Activated T-cell treated with anti-CD3 and anti-CD28 coated beads, Interleukin-2, amount 50 U/mL, for 1 hour (primary cell): ENCODE measurements around the gene TMEM132D.

Experiments used
- DNase-seq: peaks from one replicate; pipeline ENCODE4 v3.0.0-alpha.2; 2020

The TMEM132D gene

DNA sequence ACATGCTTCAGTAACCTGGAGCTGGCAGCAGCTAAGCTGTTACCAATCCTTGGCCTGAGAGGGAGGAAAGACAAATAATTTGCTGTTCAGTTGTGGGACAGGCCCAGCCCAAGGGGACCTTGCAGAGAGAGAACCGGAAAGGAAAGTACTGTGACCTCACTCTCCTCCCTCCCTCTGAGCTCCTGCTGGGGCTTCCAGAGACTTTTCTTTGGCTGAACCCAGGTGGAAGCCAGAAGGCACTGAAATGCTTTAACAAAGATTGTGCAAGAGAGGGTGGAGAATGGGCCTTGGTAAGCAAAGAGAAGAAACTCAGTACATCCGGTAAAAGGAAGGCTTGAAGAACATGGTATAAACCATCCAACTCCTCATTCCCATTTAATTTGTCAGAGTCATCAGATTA, 593.5 kb downstream of the TMEM132D start:
- DNase-seq: no peak

DNA sequence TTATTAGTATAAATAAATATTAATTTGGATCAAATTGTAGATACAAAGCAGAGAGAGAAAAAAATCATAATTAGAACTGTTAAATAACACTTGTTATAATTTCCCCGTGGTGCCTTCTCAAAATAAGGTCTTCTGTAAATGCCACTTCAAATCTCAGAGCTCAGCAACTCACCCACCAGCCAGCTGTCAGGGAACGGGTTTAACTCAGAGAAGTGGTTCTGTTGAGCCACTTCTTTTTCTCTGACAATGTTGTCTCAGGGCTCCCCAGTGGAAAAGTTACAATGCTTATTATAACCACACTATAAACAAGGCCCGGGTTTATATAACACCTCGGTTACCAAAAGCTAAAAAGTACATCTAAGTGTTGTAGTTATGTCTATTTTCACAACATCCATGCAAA, 598.0 kb downstream of the TMEM132D start:
- no peak for DNase-seq

DNA sequence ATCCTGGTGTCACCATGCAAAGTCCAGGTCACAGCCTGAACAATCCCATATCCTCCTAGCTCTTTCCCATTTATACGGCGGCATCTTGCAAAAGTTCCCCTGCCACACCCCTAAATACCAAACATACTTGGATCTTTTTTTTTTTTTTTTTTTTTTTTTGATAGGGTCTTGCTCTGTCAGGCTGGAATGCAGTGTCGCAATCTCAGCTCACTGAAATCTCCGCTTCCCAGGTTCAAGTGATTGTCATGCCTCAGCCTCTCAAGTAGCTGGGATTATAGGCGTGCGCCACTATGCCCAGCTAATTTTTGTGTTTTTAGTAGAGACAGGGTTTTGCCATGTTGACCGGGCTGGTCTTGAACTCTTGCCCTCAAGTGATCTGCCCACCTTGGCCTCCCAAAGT, 599.3 kb downstream of the TMEM132D start:
- no peak for DNase-seq

DNA sequence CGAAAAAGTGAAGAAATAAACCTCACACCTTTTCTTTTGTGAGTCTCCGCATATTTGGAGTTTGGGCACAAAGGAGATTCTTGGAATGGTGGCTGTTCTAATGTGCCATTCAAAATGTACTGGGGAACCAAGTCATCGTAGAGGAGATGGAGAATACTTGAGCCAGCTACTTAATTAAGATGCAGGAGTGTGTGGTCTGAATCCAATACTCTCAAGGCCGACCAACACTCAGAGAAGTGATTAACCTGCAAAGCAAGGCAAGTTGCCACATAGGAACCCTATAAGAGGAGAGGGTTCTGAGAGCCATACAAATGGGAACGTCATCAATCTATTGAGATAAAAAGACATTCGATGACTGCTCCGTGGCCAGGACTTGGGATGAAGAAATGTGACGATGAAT, 603.8 kb downstream of the TMEM132D start:
- no peak for DNase-seq

DNA sequence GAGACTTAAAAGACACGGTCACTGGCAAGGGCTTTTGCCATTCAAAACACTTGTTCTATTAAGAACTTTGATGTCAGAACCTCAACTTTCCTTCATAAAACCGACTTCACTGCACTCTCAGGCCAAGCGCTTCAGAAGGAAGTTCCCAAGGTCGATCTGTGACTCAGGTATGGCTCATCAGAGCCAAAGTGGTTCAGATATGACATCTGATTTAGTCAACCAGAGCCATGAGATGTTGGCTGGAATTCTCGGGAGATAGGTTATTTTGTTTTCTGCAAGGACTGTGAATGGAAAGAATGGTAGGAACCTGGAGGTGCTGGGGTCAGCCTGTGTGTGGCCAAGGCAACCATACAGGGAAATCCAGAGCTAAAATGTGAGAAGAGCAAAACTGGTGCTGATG, 604.9 kb downstream of the TMEM132D start:
- DNase-seq: no peak

DNA sequence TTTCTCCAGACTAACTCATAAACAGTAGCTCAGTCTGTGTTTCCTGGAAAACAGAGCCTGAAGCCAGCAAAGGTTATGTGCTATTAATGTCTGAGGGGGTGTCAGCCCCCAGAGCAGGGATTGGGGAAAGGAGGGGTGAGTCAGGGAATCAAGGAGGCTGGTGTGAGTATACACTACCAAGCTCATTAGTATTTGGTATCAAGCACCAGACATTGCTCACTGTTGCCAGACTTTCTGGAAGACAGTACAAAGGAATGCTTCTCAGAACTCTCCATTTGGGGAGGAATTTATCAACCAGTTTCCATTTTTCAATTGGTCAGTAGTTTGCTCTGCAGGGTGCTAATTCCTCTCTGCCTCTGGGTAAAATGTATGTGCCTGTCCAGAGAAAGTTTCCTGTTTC, 607.2 kb downstream of the TMEM132D start:
- DNase-seq: no peak

DNA sequence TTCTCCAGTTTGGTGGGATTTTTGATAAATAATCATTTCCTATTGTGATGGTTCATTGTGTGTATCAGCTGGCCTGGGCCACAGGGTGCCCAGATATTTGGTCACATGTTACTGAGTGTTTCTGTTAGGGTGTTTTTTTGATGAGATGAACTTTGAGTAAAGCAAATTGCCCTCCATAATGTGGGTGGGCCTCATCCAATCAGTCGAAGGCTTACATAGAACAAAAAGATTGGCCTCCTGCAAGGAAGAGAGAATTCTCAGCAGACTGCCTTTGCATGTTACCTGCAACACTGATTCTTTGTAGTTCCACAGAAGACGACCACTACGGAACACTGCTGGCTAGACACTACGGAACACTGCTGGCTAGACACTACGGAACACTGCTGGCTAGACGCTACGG, 609.0 kb downstream of the TMEM132D start:
- no peak for DNase-seq

DNA sequence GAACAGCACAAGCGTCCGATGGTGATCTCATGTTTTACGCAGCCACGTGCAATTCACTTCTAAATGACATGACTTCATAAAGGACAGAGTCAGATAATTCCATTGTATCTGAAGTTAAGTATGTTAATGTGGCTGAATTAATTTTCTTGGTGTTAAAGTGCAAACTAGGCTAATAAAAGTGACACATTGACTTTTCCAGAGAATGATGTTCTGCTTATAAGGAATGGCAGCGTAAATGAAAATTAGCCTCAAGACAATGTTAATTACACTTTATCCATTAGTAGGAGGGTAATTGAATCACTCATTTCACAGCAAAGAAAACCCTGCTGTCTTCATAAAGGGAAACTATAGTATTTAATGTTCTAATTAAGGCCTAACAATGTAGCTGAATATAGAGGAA, 624.1 kb downstream of the TMEM132D start:
- DNase-seq: no peak

DNA sequence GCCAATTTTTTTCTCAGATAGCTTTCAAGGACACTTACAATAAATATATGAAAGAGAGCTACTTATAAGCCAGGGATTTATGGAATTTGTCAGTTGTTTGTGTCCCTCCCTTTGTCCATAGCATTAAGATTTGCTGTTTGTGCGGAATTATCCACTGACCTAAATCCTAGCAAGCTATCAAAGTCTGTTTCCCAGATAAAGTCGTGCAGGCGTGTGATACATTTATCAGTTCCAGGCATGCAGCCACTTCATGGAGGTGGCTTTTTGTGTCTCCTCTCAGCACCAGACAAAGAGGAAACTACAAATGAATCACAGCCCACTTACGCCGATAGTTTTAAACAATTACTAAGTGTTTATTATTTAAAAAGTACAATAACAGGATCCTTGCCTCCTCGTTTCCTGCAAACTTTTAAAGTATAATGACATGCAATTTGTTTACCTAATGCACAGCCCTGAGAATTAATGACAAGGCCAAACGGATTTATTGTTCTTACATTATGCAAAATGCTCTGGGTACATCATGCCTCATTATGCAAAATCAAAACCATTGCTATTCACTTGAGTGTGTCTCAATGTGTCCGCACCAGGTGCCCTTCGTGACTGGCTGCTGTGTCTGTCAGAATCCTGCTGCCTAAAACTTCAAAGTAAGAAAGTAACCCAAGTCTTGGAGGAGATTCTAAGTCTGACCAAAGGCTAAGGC, 627.3 kb downstream of the TMEM132D start:
- DNase-seq: no peak

DNA sequence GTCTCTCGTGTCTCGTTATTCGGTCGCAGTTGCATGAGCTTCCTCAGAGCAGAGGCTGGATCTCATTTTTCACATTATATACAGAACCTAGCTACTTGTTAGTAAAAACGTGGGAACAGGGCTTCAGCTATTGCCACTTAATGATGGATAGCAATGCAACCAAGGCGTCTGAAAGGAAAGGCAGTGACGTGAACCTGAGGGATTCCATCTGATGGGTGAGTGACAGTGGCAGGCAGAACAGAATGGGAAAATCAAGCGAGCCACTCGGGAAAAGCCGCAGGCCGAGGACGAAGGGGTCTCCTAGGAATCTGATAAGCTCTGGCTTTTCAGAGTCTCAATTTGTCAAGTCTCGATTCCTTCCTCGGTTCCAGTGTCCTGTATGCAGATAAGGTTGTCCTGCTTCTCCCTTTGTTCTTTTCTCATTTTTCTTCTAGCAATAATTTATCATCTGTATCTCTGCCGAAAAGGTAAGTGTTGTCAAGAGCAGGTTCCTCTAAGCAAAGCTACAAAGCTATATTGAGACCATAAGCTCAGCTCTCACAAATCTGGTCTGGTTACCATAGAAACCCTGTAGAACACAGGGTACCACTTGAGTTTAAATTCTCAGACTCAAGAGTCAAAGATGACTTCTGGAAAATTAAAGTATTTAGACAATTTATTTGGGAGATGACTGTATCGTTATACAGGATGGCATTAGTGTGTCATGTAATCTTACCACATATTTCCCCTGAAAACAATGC, 633.9 kb downstream of the TMEM132D start:
- DNase-seq: no peak

DNA sequence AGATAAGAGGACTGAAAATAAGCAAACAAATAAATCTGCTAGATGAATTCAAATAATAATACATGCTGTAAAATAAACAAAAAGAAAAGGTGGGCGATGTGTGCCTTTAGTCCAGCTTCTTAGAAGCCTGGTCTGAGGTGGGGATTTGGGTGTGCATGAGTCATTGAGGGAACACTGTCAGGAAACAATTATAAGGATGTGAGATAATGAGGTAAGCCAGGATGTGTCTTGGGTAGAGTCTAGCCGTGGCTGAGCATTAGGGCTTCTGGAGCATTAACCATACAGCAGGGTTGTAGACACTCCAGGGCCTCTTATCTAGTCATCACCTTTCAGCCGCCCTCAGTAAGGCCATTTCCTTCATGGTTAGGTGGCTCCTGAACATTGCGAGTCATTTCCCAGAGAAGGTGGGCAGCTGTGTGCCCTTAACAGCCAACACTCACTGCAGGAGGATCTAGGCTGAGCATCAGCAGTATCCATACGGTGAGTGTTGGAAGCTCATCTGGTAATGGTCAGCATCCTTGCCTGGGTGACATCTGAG, 645.0 kb downstream of the TMEM132D start:
- no peak for DNase-seq

DNA sequence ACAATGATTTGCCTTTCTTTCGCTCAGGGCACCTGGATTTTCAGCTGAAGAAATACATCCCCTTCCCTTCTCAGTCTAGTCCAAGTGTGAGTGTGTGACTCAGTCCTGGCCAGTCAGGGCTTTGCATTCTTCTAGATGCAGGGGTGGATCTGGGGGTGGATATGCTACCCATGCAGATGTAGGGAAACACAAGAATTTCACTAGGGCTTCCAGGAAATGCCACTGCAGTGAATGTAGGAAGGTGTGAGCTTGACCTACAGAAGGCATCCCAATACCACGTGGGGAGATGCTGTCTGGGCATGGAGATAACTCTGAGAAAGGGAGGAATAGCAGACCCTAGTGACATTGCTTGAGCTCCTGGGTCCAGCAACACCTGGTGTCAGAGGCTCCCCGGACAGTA, 646.3 kb downstream of the TMEM132D start:
- DNase-seq: no peak

DNA sequence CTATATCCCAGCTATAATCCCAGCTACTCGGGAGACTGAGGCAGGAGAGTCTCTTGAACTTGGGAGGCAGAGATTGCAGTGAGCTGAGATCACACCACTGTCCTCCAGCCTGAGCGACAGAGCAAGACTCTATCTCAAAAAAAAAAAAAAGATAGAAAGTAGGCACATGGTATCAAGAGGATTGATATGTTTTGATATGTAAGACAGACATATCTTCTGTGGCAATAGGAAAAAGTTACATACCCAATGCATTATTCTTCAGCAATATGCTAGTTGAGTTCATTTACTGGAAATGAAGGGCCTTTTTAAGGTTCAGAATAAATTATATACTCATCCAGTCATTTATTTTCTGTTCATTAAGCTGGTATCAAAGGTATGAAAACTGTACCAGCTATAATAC, 657.2 kb downstream of the TMEM132D start:
- no peak for DNase-seq

DNA sequence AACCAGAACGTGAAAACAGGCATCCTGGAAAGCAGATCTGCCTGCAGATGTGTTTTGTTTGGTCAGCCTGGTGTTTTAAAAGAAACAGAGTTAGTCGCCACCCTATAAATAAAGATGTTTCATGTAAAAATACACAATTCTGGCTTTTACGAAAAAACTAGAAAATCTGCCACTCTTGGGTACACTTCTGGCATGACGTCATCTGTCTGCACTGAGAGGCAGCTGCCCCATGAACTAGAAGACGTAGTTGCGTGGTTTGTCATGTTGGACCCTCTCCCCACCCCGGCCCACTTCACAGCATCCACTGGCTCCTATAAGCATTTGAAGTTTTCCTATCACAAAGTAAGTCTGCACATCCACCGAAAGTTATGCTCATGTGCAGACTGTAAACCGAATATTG, 658.1 kb downstream of the TMEM132D start:
- DNase-seq: no peak

DNA sequence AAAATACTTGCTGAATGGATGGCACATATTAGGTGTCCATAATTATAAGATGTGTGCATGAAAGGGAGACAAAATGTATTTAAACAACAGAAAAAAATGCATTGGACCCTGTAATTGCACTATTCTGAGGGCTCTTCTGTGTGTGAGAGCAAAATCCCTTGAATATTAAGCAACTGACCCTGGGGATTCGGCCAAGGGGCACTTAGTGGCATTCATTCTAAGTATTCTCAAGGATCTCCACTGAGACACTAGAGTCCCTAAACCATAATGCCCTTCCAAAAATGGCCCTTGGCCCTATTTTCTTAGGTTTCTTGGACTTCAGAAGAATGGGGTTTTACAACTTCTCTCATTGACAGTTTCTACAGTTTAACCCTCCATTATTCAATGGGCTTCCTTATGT, 662.0 kb downstream of the TMEM132D start:
- no peak for DNase-seq

DNA sequence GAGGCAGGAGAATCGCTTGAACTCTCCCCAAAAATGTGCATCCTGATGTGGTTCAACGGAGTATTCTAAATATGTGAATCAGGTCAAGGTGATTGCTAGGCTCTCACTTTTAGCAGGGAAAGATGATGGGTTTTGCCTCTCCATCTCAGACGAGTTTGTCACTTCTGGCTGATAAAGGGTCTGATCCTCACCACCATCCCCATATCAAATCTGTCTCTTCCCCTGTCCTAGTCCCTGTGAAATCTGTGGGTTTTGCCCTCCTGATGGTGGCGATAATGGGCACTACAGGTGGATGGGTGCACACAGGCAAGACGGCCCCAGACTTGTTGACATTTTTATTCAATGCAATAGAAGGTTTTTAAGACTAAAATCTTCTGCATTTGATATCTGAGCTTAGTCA, 665.9 kb downstream of the TMEM132D start:
- DNase-seq: no peak

DNA sequence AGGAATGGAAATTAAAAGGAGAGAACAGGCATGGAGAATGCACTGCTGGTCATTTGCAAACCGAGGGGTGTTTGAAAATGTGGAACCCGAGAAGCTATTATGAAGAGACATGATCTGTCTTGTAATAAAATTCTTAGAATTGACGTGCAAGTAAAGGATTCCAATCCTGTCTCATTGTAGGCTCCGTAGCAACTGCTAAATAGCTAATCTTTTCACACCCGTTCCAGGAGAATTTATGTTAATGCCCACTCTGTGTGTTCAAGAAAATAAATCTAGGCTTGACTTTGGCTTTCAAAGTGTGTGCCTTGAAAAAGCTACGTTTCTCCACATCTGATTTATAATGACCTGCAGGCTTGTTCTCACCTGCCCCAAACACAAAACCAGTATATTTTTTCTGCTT, 669.6 kb downstream of the TMEM132D start:
- DNase-seq: no peak

DNA sequence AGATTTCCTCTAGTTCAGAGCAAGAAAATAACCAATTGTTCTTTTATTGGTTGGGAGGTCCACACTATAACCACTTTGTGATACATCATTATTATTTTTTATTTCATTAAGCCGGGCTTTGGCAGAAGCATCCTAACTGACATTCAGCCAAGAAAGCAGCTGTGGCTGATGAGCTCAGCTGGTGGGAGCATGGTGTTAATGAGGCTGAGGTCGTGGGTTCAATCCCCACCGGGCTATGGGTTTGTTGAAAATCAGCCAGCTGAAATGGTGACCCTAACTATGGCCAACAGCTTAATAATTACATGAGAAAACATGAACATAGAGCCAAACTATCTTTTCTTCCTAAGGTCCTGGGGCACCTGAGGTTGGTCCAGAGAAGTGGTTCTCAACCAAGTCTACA, 672.3 kb downstream of the TMEM132D start:
- no peak for DNase-seq

DNA sequence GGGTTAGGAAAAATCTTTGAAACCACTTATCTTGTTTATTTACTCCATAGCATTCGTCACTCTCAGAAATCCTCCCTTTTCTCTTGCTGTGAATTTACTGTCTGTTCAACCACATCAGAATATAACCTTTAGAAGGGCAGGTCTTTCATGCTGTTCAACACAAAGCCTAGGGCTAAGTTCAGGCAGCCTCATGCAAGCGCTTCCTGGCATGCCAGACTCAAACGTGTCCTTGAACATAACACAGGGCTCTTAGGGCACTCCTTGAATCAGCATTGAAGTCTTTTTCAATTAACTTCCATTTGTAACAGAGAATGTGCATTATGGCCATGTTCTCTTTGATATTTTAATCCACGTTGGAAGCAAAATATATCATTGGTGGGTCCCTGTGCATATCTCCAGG, 672.8 kb downstream of the TMEM132D start:
- DNase-seq: no peak

DNA sequence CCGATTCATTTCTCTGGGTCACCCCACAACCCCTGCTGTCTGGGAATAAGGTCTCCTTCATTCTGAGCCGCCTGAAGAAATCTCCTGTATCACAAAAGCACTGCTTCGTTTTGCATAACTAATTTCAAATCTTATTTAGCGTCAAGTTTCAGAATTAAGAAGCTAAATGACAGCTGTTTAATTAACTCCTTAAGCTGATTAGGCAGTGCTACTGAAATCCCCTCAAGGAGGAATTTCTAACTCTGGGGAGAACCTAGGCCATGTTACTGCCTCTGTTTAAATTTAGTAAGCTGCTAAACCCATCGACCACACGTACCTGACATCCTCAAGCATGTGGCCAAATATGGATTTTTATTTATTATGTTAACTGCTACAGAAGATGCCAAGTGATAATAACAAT, 677.0 kb downstream of the TMEM132D start:
- no peak for DNase-seq

DNA sequence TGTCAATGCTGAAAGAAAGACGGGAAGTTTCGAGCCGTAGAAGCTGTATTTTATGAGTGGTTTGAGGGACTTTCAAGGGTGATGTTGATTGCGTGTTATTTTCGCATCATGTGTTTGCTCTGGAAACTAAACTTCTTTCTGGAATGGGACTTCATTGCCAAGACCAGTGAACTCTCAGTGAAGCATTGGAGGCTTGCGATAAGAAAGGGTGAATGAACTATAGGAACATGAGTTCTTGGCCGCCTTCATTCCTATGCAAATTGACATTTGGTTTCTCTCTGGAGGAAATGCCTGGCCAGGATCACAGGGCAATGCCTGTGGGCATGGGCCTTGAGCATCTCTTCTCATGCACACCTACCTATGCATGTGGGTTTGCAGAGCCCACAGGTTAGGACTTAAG, 677.8 kb downstream of the TMEM132D start:
- DNase-seq: no peak

DNA sequence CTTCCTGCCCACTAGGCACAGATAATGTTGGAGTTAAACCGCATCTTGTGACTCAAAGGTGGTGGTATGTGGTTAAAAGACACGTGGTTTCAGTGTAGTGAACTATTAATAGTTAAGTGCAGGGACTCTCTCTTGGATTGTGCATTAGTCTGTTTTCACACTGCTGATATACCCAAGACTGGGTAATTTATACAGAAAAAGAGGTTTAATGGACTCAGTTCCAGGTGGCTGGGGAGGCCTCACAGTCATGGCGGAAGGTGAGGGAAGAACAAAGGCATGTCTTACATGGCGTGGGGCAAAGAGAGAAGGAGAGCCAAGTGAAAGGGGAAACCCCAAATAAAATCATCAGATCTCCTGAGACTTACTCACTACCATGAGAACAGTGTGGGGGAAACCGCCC, 688.3 kb downstream of the TMEM132D start:
- DNase-seq: no peak

DNA sequence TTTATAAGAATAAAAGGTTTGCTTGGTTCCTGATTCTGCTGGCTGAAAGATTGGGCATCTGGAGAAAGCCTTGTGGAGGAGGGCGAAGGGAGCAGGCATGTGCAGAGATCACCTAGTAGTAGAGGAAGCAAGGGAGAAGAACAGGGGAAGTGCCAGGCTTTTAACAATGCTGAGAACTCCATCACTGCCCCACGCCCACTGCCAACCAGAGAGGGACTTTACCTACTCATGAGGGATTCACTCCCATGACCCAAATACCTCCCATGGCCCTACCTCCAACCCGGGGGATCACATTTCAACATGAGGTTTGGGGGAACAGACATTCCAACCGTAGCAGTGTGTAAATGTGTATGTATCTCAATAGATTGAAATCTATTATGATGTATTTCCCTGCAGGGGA, 690.3 kb downstream of the TMEM132D start:
- DNase-seq: no peak

DNA sequence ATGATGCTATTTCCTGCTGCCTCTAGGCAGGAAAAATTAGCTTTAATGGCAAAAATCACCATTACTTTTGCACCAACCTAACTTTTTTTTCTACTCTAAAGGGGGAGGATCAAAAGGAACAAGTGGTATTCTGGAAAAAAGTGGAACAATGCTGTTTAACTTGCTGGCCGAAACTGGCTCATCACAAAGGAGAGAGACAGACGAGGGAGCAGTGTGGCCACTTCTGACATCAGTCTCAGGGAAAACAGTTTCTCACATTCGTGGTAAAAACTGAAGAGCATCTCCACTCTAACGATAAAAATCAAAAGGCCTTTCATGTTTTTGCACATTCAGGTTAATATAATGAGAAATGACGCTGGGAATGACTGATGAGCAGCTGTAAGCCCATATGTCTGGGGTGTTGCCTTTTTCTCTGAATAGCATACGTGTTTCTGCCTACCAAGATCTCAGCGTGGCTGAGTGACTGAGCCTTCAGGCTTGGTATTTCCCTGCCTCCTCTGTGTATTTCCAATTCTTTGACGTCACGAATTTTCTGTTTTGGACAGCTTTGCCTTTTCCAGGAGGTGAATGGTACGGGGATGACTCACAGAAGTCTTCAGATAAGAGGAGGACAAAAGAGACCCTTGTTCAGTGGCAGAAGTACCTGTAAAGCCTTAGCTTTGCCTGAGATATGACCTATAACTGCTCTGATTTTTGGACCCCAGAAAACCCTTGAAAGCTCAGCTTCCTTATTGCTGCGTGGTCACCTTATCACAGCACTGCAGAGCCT, 691.8 kb downstream of the TMEM132D start:
- DNase-seq: no peak
